GM12873 (cell line): ENCODE results near the gene SETD7.

ENCODE experiments used
- CTCF ChIP-seq: IDR thresholded peaks from 2 replicates; pipeline ENCODE4 v1.5.1; 2012; ENCODE audit warnings: low read depth, mild to moderate bottlenecking, moderate library complexity, low read length, control low read depth; ENCODE audit not compliant: insufficient read depth; ENCODE audit errors: missing control alignments

SETD7 gene

GRCh38 chr4:139585473-139585872, 29.5 kb upstream of the SETD7 start:
- no peak for TF ChIP-seq CTCF

- TF ChIP-seq CTCF: no peak
These were observed 28.8 kb upstream of the SETD7 start for GRCh38 chr4:139584784-139585183.

- no peak for TF ChIP-seq CTCF
These were observed 28.0 kb upstream of the SETD7 start for GRCh38 chr4:139584013-139584412.

- no peak for TF ChIP-seq CTCF
These were observed 26.0 kb upstream of the SETD7 start for GRCh38 chr4:139582044-139582443.

- no peak for TF ChIP-seq CTCF
These were observed 25.1 kb upstream of the SETD7 start for GRCh38 chr4:139581096-139581495.

GRCh38 chr4:139576219-139576618, 20.2 kb upstream of the SETD7 start:
- TF ChIP-seq CTCF: no peak

GRCh38 chr4:139575072-139575471, 19.1 kb upstream of the SETD7 start:
- TF ChIP-seq CTCF: no peak
